SK-N-SH (cell line): Measurements from ENCODE around the gene GYS2. TPM values are rescaled to one million over a fixed set of nuclear protein-coding genes. Genes with fewer than 3 reads are reported as not detected.
"Not testable (repeated sequence)": the region's sequence is repeated elsewhere in the genome, so short reads cannot be mapped to it uniquely, and the experiment has no call there.

Experiments used
- CTCF ChIA-PET: fragments of 300-600, 350-600 bp; formaldehyde crosslinking; extraction: SDS; loops from one replicate; lab custom pipeline; 2021; lab: Yijun Ruan, JAX
- POLR2A ChIA-PET: fragments of 350-600 bp; sonication (Branson Sonifier 250); formaldehyde crosslinking; extraction: SDS; loops from one replicate; lab custom pipeline; 2020; ENCODE audit warnings: antibody characterized with exemption, inconsistent platforms; lab: Yijun Ruan, JAX
- DNase-seq: peaks from one replicate; pipeline ENCODE4 v3.0.0; 2012
- H2AFZ ChIP-seq: fragments of 200-600 bp; sonication (generic); 2 replicates; pipeline ENCODE4 v1.8.1; 2016; ENCODE audit warnings: antibody characterized with exemption, mild to moderate bottlenecking, low read depth
- H3F3A ChIP-seq: fragments of 200-600 bp; sonication (generic); replicated peaks from 2 replicates; pipeline ENCODE3; 2016; ENCODE audit warnings: antibody characterized with exemption, mild to moderate bottlenecking; ENCODE audit not compliant: insufficient read depth
- H3K27ac ChIP-seq, 2 experiments: fragments of 200-500 bp in 1 of 2; fragments of 200-600 bp in 1 of 2; sonication (Bioruptor generic) in 1 of 2; sonication (generic), shearing (Covaris generic) in 1 of 2; 2 replicates each; pipeline versions ENCODE4 v1.5.1 to v1.6.1; 2014 to 2016; ENCODE audit warnings: low read depth in 2 of 2, inconsistent platforms in 1 of 2, low read length in 1 of 2, mild to moderate bottlenecking in 1 of 2, mixed read lengths in 1 of 2
- H3K27me3 ChIP-seq: fragments of 200-600 bp; sonication (generic), shearing (Covaris generic); 2 replicates; pipeline ENCODE4 v1.6.1; 2016; ENCODE audit warnings: mixed run types; ENCODE audit not compliant: insufficient read depth
- H3K36me3 ChIP-seq, 2 experiments: fragments of 200-500 bp in 1 of 2; fragments of 200-600 bp in 1 of 2; sonication (Bioruptor generic) in 1 of 2; sonication (generic) in 1 of 2; replicated peaks in 1 of 2; 2 replicates each; pipeline versions ENCODE3 to v1.5.1; 2014 to 2016; ENCODE audit warnings: low read length in 1 of 2, mild to moderate bottlenecking in 1 of 2; ENCODE audit not compliant: insufficient read depth in 2 of 2, control insufficient read depth in 1 of 2
- H3K4me1 ChIP-seq, 2 experiments: fragments of 200-500 bp in 1 of 2; fragments of 200-600 bp in 1 of 2; sonication (Bioruptor generic) in 1 of 2; sonication (generic), shearing (Covaris generic) in 1 of 2; 2 replicates each; pipeline versions ENCODE4 v1.5.1 to v1.6.1; 2014 to 2016; ENCODE audit warnings: low read depth in 1 of 2, low read length in 1 of 2, mixed run types in 1 of 2; ENCODE audit not compliant: insufficient read depth in 2 of 2, control insufficient read depth in 1 of 2
- H3K4me2 ChIP-seq: fragments of 200-600 bp; sonication (generic), shearing (Covaris generic); 2 replicates; pipeline ENCODE4 v1.6.1; 2017; ENCODE audit warnings: mixed run types
- H3K4me3 ChIP-seq, 2 experiments: fragments of 200-500 bp in 1 of 2; fragments of 200-600 bp in 1 of 2; sonication (Bioruptor generic) in 1 of 2; sonication (generic), shearing (Covaris generic) in 1 of 2; 2 replicates each; pipeline versions ENCODE4 v1.5.1 to v1.8.1; 2014 to 2016; ENCODE audit warnings: low read depth in 2 of 2, inconsistent platforms in 1 of 2, low read length in 1 of 2, mild to moderate bottlenecking in 1 of 2, mixed read lengths in 1 of 2, moderate library complexity in 1 of 2
- H3K79me2 ChIP-seq: fragments of 200-600 bp; sonication (generic); 2 replicates; pipeline ENCODE4 v1.8.1; 2017; ENCODE audit warnings: mild to moderate bottlenecking; ENCODE audit not compliant: insufficient read depth
- H3K9ac ChIP-seq: fragments of 200-600 bp; sonication (generic); 2 replicates; pipeline ENCODE4 v1.6.1; 2017; ENCODE audit warnings: mixed run types
- H3K9me2 ChIP-seq: fragments of 200-600 bp; sonication (generic); 2 replicates; pipeline ENCODE4 v1.6.1; 2017; ENCODE audit warnings: mixed run types
- H3K9me3 ChIP-seq: fragments of 200-600 bp; sonication (generic); 2 replicates; pipeline ENCODE4 v1.6.1; 2017; ENCODE audit warnings: mixed run types, mild to moderate bottlenecking, moderate library complexity
- H4K20me1 ChIP-seq: fragments of 200-600 bp; sonication (generic); 2 replicates; pipeline ENCODE4 v1.6.1; 2017; ENCODE audit warnings: mild to moderate bottlenecking, mixed run types; ENCODE audit not compliant: insufficient read depth
- CHD2 ChIP-seq: fragments of 150-350 bp; IDR thresholded peaks from 2 replicates; pipeline ENCODE4 v1.6.1; 2018; ENCODE audit warnings: low read length; ENCODE audit not compliant: partially characterized antibody
- EP300 ChIP-seq, 2 experiments: IDR thresholded peaks; 2 replicates each; pipeline versions ENCODE4 v1.4.0 to v1.6.1; 2012; ENCODE audit warnings: borderline replicate concordance in 1 of 2, low read depth in 1 of 2, low read length in 1 of 2
- EZH2phosphoT487 ChIP-seq: fragments of 200-600 bp; sonication (generic); IDR thresholded peaks from 2 replicates; pipeline ENCODE4 v1.6.1; 2017; ENCODE audit warnings: low read depth, mixed run types, mild to moderate bottlenecking, antibody characterized with exemption, moderate library complexity, borderline replicate concordance
- GABPA ChIP-seq: IDR thresholded peaks from 2 replicates; pipeline ENCODE4 v1.4.0; 2012; ENCODE audit warnings: low read depth, mild to moderate bottlenecking
- GATA2 ChIP-seq: sonication (generic); formaldehyde crosslinking; IDR thresholded peaks from 2 replicates; pipeline ENCODE4 v1.5.0; 2020; ENCODE audit warnings: mild to moderate bottlenecking, missing genetic modification reagents
- MEF2A ChIP-seq: IDR thresholded peaks from 2 replicates; pipeline ENCODE4 v1.4.0; 2012; ENCODE audit warnings: low read depth, borderline replicate concordance
- MXI1 ChIP-seq: IDR thresholded peaks from 2 replicates; pipeline ENCODE4 v1.6.1; 2012; ENCODE audit warnings: mild to moderate bottlenecking, low read depth, low read length, improper control_type of control experiment
- NRF1 ChIP-seq: IDR thresholded peaks from 2 replicates; pipeline ENCODE4 v1.6.1; 2012; ENCODE audit warnings: low read depth, mild to moderate bottlenecking, low read length
- RFX5 ChIP-seq: IDR thresholded peaks from 2 replicates; pipeline ENCODE4 v1.6.1; 2012; ENCODE audit warnings: mild to moderate bottlenecking, improper control_type of control experiment, low read length
- RXRA ChIP-seq: IDR thresholded peaks from 2 replicates; pipeline ENCODE4 v1.4.0; 2012; ENCODE audit warnings: low read depth, mild to moderate bottlenecking, borderline replicate concordance
- SIN3A ChIP-seq: IDR thresholded peaks from 2 replicates; pipeline ENCODE4 v1.6.1; 2012; ENCODE audit warnings: low read depth, mild to moderate bottlenecking, low read length, moderate library complexity, borderline replicate concordance
- SMC3 ChIP-seq: IDR thresholded peaks from 2 replicates; pipeline ENCODE4 v1.6.1; 2012; ENCODE audit warnings: low read depth, low read length, improper control_type of control experiment
- TCF12 ChIP-seq: IDR thresholded peaks from 2 replicates; pipeline ENCODE4 v1.4.0; 2012
- TEAD4 ChIP-seq: IDR thresholded peaks from 2 replicates; pipeline ENCODE4 v1.4.0; 2012; ENCODE audit warnings: mild to moderate bottlenecking, borderline replicate concordance; ENCODE audit not compliant: insufficient read depth
- YY1 ChIP-seq: IDR thresholded peaks from 2 replicates; pipeline ENCODE4 v1.4.0; 2012; ENCODE audit warnings: low read depth, mild to moderate bottlenecking
- WGBS: methylation state at CpG from one replicate; pipeline ENCODE4 v1.1.6; 2017; ENCODE audit warnings: low lambda C conversion rate; 5-methylcytosine and 5-hydroxymethylcytosine counted together
- polyA plus RNA-seq, 3 experiments: library from polyadenylated mRNA; depleted of rRNA; stranded (reverse); fragments of >200 nt; gene quantifications; 2 replicates each; pipeline ENCODE4 v1.2.3, GENCODE V29; 2012
- TF ChIP-seq, protein P1 (sequence below): IDR thresholded peaks from 2 replicates; pipeline ENCODE4 v1.4.0; 2012; ENCODE audit warnings: low read depth
- TF ChIP-seq, protein P2 (sequence below): fragments of 200-600 bp; sonication (generic); IDR thresholded peaks from 2 replicates; pipeline ENCODE4 v1.6.1; 2017; ENCODE audit warnings: antibody characterized with exemption, mild to moderate bottlenecking, moderate library complexity
- TF ChIP-seq, protein P3 (sequence below): IDR thresholded peaks from 2 replicates; pipeline ENCODE4 v1.4.0; 2012; ENCODE audit warnings: low read depth, borderline replicate concordance

GYS2 gene
- polyA plus RNA-seq, 1 of the 3 experiments (the other 2 are of a cell fraction), result not detected

DNA sequence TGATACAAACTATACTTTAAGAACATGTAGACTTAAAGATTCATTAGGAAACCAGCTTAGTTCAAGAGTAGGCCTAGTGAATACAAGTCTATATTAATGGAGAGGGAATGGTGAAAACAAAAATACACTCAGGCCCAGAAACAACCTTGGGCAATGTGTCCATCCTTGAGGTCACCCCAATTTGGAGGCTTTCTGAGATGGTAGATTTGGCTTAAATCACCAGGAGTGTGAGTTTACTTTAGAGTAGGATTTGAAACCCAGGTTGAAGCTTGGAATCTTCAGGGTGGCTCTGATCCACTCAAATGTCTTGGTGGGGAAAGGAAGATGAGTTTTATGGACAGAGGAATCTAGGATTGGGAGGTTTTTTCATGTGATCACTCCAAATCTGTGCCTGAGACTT, 42.5 kb upstream of the GYS2 start:
- H3K79me2 ChIP-seq, result peaks cover 31% of the 10 kb centered on the region

DNA sequence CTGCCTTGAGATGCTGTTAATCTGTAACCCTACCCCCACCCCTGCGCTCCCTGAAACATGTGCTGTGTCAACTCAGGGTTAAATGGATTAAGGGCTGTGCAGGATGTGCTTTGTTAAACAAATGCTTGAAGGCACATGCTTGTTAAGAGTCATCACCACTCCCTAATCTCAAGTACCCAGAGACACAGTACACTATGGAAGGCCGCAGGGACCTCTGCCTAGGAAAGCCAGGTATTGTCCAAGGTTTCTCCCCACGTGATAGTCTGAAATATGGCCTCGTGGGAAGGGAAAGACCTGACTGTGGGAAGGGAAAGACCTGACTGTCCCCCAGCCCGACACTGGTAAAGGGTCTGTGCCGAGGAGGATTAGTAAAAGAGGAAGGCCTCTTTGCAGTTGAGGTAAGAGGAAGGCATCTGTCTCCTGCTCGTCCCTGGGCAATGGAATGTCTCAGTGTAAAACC, 40.4 kb upstream of the GYS2 start:
- H3K9me2 ChIP-seq, POLR2A ChIA-PET, H3K9ac ChIP-seq, H3K27ac ChIP-seq, H3K9me3 ChIP-seq, H3F3A ChIP-seq, H3K27me3 ChIP-seq, DNase-seq, H4K20me1 ChIP-seq, H3K4me3 ChIP-seq, H3K4me2 ChIP-seq, H2AFZ ChIP-seq, H3K4me1 ChIP-seq: not testable (repeated sequence)
- CTCF ChIA-PET, result interaction anchor here (1.2 kb wide), 1 partner anchor 35 kb away, joined by 4 read pairs; no protein-coding TSS in a partner anchor
- WGBS, result 85% methylated on average over 7 of the region's 7 CpGs
- Histone ChIP-seq H3K79me2 (peaks cover 22% of the 10 kb centered on the region), H3K36me3 (peaks cover 73 to 83% of the 10 kb centered on the region in 2 experiments)

More for the DNA sequence above, 42.5 kb upstream of the GYS2 start:
- Histone ChIP-seq H3K9ac (no peak overlapping the region), H3K4me2 (no peak overlapping the region), H3K4me3 (no peak overlapping the region), H2AFZ (no peak overlapping the region), H3K36me3 (peaks cover 72 to 83% of the 10 kb centered on the region in 2 experiments), H3K27me3 (no peaks in the 10 kb centered on the region), H4K20me1 (no peaks in the 10 kb centered on the region), H3K9me3 (no peaks in the 10 kb centered on the region), H3K4me1 (peaks cover 4 to 8% of the 10 kb centered on the region in 2 experiments; a peak in 2 of 4 replicates), H3K27ac (no peak overlapping the region), H3K9me2 (no peaks in the 10 kb centered on the region), H3F3A (peaks cover 3% of the 10 kb centered on the region)
- DNase-seq, result no peak
- CTCF ChIA-PET, result interaction anchor here (1.4 to 2.6 kb wide), 3 partner anchors 10 to 33 kb away, joined by 3 to 7 read pairs (median 5); partner anchors contain the start of gene LDHB
- POLR2A ChIA-PET, result interaction anchor here (0.6 kb wide), 1 partner anchor 16 kb away, joined by 4 read pairs; no protein-coding TSS in a partner anchor
- TF ChIP-seq EP300 (IDR thresholded peaks at IDR 0.05; ENCODE audit: borderline replicate concordance in 1 of 2, low read depth in 1 of 2, low read length in 1 of 2), result no peak
- TF ChIP-seq NRF1, result no peak
- no peak for TF ChIP-seq MEF2A
- TF ChIP-seq RXRA, result no peak
- TF ChIP-seq, protein P1, sequence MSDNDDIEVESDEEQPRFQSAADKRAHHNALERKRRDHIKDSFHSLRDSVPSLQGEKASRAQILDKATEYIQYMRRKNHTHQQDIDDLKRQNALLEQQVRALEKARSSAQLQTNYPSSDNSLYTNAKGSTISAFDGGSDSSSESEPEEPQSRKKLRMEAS, result no peak
- no peak for TF ChIP-seq CHD2
- TF ChIP-seq YY1, result no peak
- no peak for TF ChIP-seq SMC3

DNA sequence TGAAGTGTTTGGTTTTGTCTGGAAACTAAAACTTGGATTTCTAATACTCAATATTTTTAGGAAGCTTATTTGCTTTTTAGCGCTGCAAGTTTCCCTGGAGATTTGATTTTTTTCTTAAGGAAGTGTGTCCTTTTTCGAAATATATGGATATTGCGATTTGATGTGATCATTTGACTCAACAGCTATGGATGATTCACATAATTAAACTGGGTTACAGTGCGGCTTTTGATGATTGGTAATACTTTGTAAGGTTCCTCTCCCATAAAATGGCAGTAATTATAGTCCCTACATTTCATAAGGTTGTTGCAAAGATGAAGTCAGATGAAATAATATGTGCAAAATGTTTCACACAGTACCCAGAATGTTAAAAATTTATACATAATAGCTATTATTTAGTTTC, 39.9 kb upstream of the GYS2 start:
- POLR2A ChIA-PET, result no interaction called here
- H3K79me2 ChIP-seq, result peaks cover 22% of the 10 kb centered on the region
- DNase-seq, result no peak

More for the DNA sequence above, 39.9 kb upstream of the GYS2 start:
- H3K9ac ChIP-seq, result no peak overlapping the region
- no peak overlapping the region for H3K4me2 ChIP-seq
- 86% methylated on average over 4 of the region's 4 CpGs for WGBS
- no peaks in the 10 kb centered on the region for H3K27me3 ChIP-seq
- H3F3A ChIP-seq, result peaks cover 4% of the 10 kb centered on the region
- H3K27ac ChIP-seq, result no peak overlapping the region; a peak in 1 of 4 replicates
- H3K36me3 ChIP-seq, result peaks cover 77 to 87% of the 10 kb centered on the region in 2 experiments
- H3K4me3 ChIP-seq, result no peak overlapping the region
- H2AFZ ChIP-seq, result no peak overlapping the region
- 0 out of 2 replicates have a peak, but pooled peaks cover 4% of the 10 kb centered on the region for H4K20me1 ChIP-seq
- H3K9me2 ChIP-seq, result no peaks in the 10 kb centered on the region
- H3K4me1 ChIP-seq, result peaks cover 4 to 5% of the 10 kb centered on the region in 2 experiments; a peak in 3 of 4 replicates
- H3K9me3 ChIP-seq, result no peaks in the 10 kb centered on the region
- CTCF ChIA-PET, result interaction anchor here (1.2 kb wide), 1 partner anchor 36 kb away, joined by 4 read pairs; no protein-coding TSS in a partner anchor
- TF ChIP-seq SIN3A (no peak), MXI1 (no peak), TEAD4 (no peak), NRF1 (no peak), TCF12 (no peak), GATA2 (CRISPR knock-in tag) (no peak), EZH2phosphoT487 (no peak), GABPA (no peak), RFX5 (no peak)
- TF ChIP-seq, protein P2, sequence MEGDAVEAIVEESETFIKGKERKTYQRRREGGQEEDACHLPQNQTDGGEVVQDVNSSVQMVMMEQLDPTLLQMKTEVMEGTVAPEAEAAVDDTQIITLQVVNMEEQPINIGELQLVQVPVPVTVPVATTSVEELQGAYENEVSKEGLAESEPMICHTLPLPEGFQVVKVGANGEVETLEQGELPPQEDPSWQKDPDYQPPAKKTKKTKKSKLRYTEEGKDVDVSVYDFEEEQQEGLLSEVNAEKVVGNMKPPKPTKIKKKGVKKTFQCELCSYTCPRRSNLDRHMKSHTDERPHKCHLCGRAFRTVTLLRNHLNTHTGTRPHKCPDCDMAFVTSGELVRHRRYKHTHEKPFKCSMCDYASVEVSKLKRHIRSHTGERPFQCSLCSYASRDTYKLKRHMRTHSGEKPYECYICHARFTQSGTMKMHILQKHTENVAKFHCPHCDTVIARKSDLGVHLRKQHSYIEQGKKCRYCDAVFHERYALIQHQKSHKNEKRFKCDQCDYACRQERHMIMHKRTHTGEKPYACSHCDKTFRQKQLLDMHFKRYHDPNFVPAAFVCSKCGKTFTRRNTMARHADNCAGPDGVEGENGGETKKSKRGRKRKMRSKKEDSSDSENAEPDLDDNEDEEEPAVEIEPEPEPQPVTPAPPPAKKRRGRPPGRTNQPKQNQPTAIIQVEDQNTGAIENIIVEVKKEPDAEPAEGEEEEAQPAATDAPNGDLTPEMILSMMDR, result no peak
- TF ChIP-seq, protein P3, sequence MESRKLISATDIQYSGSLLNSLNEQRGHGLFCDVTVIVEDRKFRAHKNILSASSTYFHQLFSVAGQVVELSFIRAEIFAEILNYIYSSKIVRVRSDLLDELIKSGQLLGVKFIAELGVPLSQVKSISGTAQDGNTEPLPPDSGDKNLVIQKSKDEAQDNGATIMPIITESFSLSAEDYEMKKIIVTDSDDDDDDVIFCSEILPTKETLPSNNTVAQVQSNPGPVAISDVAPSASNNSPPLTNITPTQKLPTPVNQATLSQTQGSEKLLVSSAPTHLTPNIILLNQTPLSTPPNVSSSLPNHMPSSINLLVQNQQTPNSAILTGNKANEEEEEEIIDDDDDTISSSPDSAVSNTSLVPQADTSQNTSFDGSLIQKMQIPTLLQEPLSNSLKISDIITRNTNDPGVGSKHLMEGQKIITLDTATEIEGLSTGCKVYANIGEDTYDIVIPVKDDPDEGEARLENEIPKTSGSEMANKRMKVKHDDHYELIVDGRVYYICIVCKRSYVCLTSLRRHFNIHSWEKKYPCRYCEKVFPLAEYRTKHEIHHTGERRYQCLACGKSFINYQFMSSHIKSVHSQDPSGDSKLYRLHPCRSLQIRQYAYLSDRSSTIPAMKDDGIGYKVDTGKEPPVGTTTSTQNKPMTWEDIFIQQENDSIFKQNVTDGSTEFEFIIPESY, result no peak
